DOHH2 (cell line): Measurements from ENCODE around the gene TMEM235.

Experiments used
- EZH2phosphoT487 ChIP-seq: fragments of 200-600 bp; sonication (generic); IDR thresholded peaks from 2 replicates; pipeline ENCODE4 v1.6.1; 2017; ENCODE audit warnings: borderline replicate concordance, mild to moderate bottlenecking, antibody characterized with exemption, low read length, moderate library complexity, mixed read lengths
- TF ChIP-seq, protein P1 (sequence below): fragments of 200-600 bp; sonication (generic); IDR thresholded peaks from one replicate; pipeline ENCODE4 v1.5.1; 2014; ENCODE audit warnings: antibody characterized with exemption, mild to moderate bottlenecking, low read depth, low read length; ENCODE audit not compliant: poor library complexity, severe bottlenecking

- TF ChIP-seq, protein P1, sequence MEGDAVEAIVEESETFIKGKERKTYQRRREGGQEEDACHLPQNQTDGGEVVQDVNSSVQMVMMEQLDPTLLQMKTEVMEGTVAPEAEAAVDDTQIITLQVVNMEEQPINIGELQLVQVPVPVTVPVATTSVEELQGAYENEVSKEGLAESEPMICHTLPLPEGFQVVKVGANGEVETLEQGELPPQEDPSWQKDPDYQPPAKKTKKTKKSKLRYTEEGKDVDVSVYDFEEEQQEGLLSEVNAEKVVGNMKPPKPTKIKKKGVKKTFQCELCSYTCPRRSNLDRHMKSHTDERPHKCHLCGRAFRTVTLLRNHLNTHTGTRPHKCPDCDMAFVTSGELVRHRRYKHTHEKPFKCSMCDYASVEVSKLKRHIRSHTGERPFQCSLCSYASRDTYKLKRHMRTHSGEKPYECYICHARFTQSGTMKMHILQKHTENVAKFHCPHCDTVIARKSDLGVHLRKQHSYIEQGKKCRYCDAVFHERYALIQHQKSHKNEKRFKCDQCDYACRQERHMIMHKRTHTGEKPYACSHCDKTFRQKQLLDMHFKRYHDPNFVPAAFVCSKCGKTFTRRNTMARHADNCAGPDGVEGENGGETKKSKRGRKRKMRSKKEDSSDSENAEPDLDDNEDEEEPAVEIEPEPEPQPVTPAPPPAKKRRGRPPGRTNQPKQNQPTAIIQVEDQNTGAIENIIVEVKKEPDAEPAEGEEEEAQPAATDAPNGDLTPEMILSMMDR: no peak
- no peak for TF ChIP-seq EZH2phosphoT487
Observed at GRCh38 chr17:78206298-78206697, 25.1 kb upstream of the TMEM235 start.
